Mucosa of rectum (tissue), 2 donors: ENCODE results near the gene SLC4A2.

Source experiments
- H3K27ac ChIP-seq, 2 donors: one replicate each; pipeline ENCODE4 v1.7.0; 2013; ENCODE audit warnings: inconsistent platforms in 2 of 2, low read depth in 2 of 2, low read length in 2 of 2
- H3K27me3 ChIP-seq, 2 donors: one replicate each; pipeline ENCODE4 v1.7.0; 2013; ENCODE audit warnings: low read length in 2 of 2; ENCODE audit not compliant: control insufficient read depth in 2 of 2, insufficient read depth in 2 of 2
- H3K36me3 ChIP-seq, 2 donors: one replicate each; pipeline ENCODE4 v1.7.0; 2013; ENCODE audit warnings: low read length in 2 of 2; ENCODE audit not compliant: control insufficient read depth in 2 of 2, insufficient read depth in 2 of 2
- H3K4me1 ChIP-seq, 2 donors: one replicate each; pipeline ENCODE4 v1.7.0; 2013; ENCODE audit warnings: low read length in 2 of 2, mild to moderate bottlenecking in 1 of 2; ENCODE audit not compliant: control insufficient read depth in 2 of 2, insufficient read depth in 2 of 2
- H3K4me3 ChIP-seq, 2 donors: one replicate each; pipeline ENCODE4 v1.7.0; 2013; ENCODE audit warnings: low read length in 2 of 2
- H3K9ac ChIP-seq, 2 donors: one replicate each; pipeline ENCODE4 v1.7.0; 2013; ENCODE audit warnings: low read length in 2 of 2, low read depth in 1 of 2, mild to moderate bottlenecking in 1 of 2
- H3K9me3 ChIP-seq, 2 donors: one replicate each; pipeline ENCODE4 v1.7.0; 2013; ENCODE audit warnings: low read length in 2 of 2; ENCODE audit not compliant: control insufficient read depth in 2 of 2
- donor health status: healthy.
- donor health status: Normal muscosa, but diverticular disease.

The SLC4A2 gene

DNA sequence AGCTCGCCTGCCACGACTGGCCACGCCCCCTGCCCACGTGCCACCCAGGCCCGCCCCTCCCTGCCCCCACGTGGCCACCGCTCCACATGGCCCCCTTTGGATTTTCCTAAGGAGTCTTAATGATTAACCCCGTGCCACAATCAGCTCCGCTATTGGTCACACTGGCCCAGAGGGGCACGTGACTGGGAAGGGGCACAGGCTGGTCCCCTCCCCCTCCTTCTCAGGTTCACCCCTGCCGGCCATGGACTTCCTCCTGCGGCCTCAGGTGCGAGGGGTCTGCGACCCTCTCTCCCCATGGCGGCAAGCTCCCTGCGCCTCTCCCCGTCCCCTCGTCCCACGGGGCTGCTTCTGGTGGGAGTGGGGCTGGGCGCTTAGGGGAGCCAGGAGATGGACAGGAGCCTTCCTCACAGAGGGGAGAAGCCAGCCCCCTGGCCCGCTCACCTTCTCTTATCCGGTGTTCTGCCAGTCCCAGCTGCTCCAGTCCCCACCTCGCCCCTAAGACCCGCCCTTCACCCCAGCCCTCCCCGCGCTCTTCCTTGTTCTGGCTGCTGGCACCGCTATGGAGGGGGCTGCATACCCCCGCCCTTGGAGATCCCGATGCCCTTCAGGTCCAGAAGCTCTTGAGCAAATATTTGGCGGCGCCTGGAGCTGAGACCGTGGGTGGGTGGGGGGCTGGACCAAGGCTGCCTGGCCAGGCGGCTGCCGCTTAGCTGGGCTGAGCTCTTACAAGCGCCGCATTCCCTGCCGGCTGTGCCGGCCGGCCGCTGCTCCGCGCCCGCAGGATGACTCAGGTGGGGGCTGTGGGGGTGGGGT lies 3.2 kb downstream of the SLC4A2 start:
- Histone ChIP-seq H3K27me3 (no peaks in the 10 kb centered on the region), H3K27ac (peak overlapping the region; percentile 70 to 75), H3K9me3 (no peaks in the 10 kb centered on the region), H3K4me3 (peak overlapping the region; percentile 61 to 70), H3K36me3 (peaks cover 16 to 25% of the 10 kb centered on the region in 2 donors), H3K4me1 (peaks cover 37 to 39% of the 10 kb centered on the region in 2 donors), H3K9ac (peak overlapping the region in 1 of 2 donors; percentile 73)

DNA sequence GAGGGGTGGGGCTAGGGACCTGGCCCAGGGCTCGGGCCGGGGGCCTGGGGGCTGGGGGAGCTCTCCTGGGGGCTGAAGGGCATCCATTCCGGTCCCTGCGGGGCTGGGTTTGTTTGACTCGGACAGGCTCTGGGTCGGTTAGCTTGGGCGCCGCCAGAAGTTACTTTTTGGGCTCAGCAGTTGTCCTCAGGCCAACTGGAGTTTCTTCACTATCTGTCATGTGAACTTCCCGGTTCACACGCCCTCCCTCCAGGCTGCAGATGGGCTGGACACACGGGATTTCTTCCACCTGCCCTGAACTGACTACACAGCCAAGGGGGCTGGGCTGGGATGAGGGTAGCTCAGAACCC lies 3.8 kb downstream of the SLC4A2 start:
- no peaks in the 10 kb centered on the region for H3K9me3 ChIP-seq
- H3K27me3 ChIP-seq: no peaks in the 10 kb centered on the region
- H3K36me3 ChIP-seq: peaks cover 21 to 29% of the 10 kb centered on the region in 2 donors
- H3K9ac ChIP-seq: no peak overlapping the region
- peaks cover 36 to 37% of the 10 kb centered on the region in 2 donors for H3K4me1 ChIP-seq
- peak overlapping the region in 1 of 2 donors; percentile 23 for H3K27ac ChIP-seq
- no peak overlapping the region for H3K4me3 ChIP-seq

- no peaks in the 10 kb centered on the region for H3K9me3 ChIP-seq
- no peak overlapping the region for H3K9ac ChIP-seq
- no peaks in the 10 kb centered on the region for H3K27me3 ChIP-seq
- H3K27ac ChIP-seq: no peak overlapping the region
- H3K4me3 ChIP-seq: no peak overlapping the region
- peaks cover 25 to 38% of the 10 kb centered on the region in 2 donors for H3K36me3 ChIP-seq
- H3K4me1 ChIP-seq: peaks cover 27 to 28% of the 10 kb centered on the region in 2 donors
Measured at GRCh38 chr7:151064454-151064853, 5.1 kb downstream of the SLC4A2 start.

GRCh38 chr7:151064993-151065392 lies 5.6 kb downstream of the SLC4A2 start:
- Histone ChIP-seq H3K27me3 (no peaks in the 10 kb centered on the region), H3K27ac (no peak overlapping the region), H3K4me3 (no peak overlapping the region), H3K4me1 (peaks cover 27 to 28% of the 10 kb centered on the region in 2 donors), H3K36me3 (peaks cover 31 to 43% of the 10 kb centered on the region in 2 donors), H3K9me3 (no peaks in the 10 kb centered on the region), H3K9ac (no peak overlapping the region)

- peaks cover 36 to 48% of the 10 kb centered on the region in 2 donors for H3K36me3 ChIP-seq
- H3K9me3 ChIP-seq: no peaks in the 10 kb centered on the region
- no peak overlapping the region for H3K4me3 ChIP-seq
- H3K9ac ChIP-seq: no peak overlapping the region
- no peaks in the 10 kb centered on the region for H3K27me3 ChIP-seq
- H3K27ac ChIP-seq: no peak overlapping the region
- H3K4me1 ChIP-seq: peaks cover 24 to 25% of the 10 kb centered on the region in 2 donors
Measured at GRCh38 chr7:151065516-151065915, 6.1 kb downstream of the SLC4A2 start.

GRCh38 chr7:151066273-151066974 lies 7.0 kb downstream of the SLC4A2 start:
- no peaks in the 10 kb centered on the region for H3K9me3 ChIP-seq
- no peaks in the 10 kb centered on the region for H3K27me3 ChIP-seq
- H3K27ac ChIP-seq: no peak overlapping the region
- H3K4me1 ChIP-seq: peaks cover 15 to 16% of the 10 kb centered on the region in 2 donors
- peaks cover 42 to 55% of the 10 kb centered on the region in 2 donors for H3K36me3 ChIP-seq
- H3K4me3 ChIP-seq: no peak overlapping the region
- no peak overlapping the region for H3K9ac ChIP-seq

GRCh38 chr7:151068069-151068773 lies 8.8 kb downstream of the SLC4A2 start:
- peaks cover 47 to 63% of the 10 kb centered on the region in 2 donors for H3K36me3 ChIP-seq
- H3K9ac ChIP-seq: no peak overlapping the region
- H3K4me1 ChIP-seq: peaks cover 2% of the 10 kb centered on the region in 2 donors
- H3K9me3 ChIP-seq: no peaks in the 10 kb centered on the region
- no peak overlapping the region for H3K27ac ChIP-seq
- no peak overlapping the region for H3K4me3 ChIP-seq
- H3K27me3 ChIP-seq: no peaks in the 10 kb centered on the region

DNA sequence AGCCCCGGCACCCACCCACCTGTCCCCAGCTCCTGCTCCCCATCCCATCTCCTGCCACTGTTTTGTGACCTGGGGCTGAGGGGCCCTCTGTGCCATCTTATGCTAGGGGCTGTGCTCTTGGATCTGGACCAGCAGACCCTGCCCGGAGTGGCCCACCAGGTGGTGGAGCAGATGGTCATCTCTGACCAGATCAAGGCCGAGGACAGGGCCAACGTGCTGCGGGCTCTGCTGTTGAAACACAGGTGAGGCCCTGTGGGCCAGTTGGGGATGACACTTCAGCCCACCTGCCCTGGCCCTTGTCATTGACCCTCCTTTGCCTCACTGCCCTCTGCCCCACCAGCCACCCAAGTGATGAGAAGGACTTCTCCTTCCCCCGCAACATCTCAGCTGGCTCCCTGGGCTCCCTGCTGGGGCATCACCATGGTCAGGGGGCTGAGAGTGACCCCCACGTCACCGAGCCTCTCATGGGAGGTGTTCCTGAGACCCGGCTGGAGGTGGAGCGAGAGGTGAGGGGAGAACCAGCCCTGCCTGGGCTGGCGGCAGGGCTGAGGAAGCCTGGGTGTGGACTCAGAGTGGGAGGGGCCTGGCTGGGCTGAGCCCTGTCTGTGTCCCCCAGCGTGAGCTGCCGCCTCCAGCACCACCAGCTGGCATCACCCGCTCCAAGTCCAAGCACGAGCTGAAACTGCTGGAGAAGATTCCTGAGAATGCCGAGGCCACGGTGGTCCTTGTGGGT lies 10.6 kb downstream of the SLC4A2 start:
- Histone ChIP-seq H3K27ac (no peak overlapping the region), H3K27me3 (no peaks in the 10 kb centered on the region), H3K4me3 (no peak overlapping the region), H3K9me3 (no peaks in the 10 kb centered on the region), H3K9ac (no peak overlapping the region), H3K4me1 (no peaks in the 10 kb centered on the region), H3K36me3 (peaks cover 54 to 65% of the 10 kb centered on the region in 2 donors)

GRCh38 chr7:151070574-151070960 lies 11.2 kb downstream of the SLC4A2 start:
- no peaks in the 10 kb centered on the region for H3K4me1 ChIP-seq
- H3K36me3 ChIP-seq: peaks cover 55 to 65% of the 10 kb centered on the region in 2 donors
- H3K4me3 ChIP-seq: no peak overlapping the region
- H3K9ac ChIP-seq: no peak overlapping the region
- no peak overlapping the region for H3K27ac ChIP-seq
- no peaks in the 10 kb centered on the region for H3K27me3 ChIP-seq
- H3K9me3 ChIP-seq: no peaks in the 10 kb centered on the region
